Renal cortex interstitium (tissue), 11 donors: ENCODE results near the gene PC. TPM values are rescaled to one million over a fixed set of nuclear protein-coding genes. Genes with fewer than 3 reads are reported as not detected.
"Not testable (repeated sequence)": the region's sequence is repeated elsewhere in the genome, so short reads cannot be mapped to it uniquely, and the experiment has no call there.

ENCODE experiments used
- DNase-seq, 11 donors: peaks; one replicate each; pipeline ENCODE4 v3.0.0-alpha.2; 2013; ENCODE audit warnings: low read depth in 9 of 11, low spot score in 4 of 11; ENCODE audit errors: extremely low read depth in 1 of 11
- polyA plus RNA-seq, 3 donors: library from polyadenylated mRNA; unstranded; fragments of 120-200 nt; gene quantifications; one replicate each; pipeline ENCODE4 v1.2.1, GENCODE V29; 2013; ENCODE audit not compliant: insufficient read length in 3 of 3

Gene PC
- polyA plus RNA-seq, 3 donors: 39.6 to 53.8 (median 51.7) TPM

DNA sequence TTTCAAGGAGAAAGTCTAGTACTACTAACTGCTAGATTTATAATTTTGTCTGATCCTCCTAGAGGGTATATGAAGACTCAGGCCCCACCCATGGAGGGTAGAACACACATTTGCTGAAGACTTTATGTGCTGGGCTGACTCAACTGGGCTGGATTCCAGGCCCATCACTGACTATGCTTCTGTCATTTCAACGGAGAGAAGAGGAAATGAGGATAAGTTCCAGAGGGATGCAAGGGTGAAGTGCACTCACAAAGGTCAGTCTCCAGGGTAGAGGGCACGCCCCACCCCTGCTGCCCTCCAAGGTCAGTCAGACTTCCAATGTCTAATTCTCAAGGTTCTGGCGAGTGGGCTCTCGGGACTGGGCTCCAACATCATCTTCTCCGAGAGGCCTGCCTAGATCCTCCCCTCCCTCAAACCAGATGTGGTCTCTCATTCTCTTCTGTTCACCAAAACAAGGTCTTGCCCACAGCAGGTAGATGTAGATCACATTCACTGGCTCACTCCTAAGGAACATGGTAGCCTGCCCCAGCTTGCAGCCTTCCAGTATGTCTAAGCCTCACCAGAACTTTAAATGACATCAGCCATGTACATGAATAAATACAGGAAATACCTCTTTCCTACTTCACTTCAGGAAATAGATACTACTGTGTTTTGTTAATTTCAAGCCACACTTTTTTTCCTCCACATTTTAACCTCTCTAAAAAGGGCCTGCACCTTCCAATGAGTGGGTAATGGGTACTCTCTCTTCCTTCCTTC lies 9.7 kb upstream of the PC start:
- DNase-seq: no peak

DNA sequence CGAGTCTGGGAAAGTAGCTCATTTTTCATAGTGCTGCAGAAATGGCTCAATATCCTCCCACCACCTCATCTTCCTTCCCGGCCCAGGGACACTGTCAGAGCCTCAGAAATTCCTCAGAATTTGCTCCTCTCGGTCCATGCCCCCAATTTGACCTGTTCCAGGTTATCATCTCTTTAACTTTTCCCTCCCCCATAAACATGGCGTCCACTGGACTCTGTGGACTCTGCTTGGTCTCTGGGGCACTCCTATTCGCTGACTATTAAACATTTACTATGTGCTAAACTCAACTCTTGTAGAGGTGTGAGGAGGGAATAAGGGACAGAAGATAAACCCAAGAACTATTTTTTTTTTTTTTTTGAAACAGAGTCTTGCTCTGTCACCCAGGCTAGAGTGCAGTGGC lies 8.2 kb upstream of the PC start:
- DNase-seq: no peak

DNA sequence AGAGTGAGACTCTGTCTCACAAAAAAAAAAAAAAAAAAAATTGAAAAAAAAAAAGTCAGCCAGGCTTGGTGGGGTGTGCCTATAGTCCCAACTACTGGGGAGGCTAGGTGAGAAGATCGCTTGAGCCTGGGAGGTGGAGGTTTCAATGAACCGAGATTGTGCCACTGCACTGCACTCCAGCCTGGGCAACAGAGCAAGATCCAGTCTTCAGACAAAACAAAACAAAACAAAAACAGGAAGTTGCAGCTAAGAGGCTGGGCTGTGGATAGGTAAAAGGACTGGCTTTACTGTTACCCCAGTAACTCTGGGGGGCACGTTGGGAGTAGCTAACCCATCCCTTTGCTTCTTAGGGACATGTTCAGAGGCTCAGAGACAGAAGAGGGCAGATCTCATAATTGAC lies 6.3 kb upstream of the PC start:
- DNase-seq: no peak

GRCh38 chr11:66962801-66963200 lies 4.6 kb upstream of the PC start:
- no peak for DNase-seq

GRCh38 chr11:66962247-66962646 lies 4.1 kb upstream of the PC start:
- no peak for DNase-seq

- DNase-seq: not testable (repeated sequence)
Observed at GRCh38 chr11:66961691-66962213, 3.6 kb upstream of the PC start.

GRCh38 chr11:66958956-66959274 lies 732 bp upstream of the PC start:
- DNase-seq: no peak

- DNase-seq: peak in 1 of 11 donors; percentile 49
Observed at GRCh38 chr11:66957971-66958231, 282 bp downstream of the PC start.

GRCh38 chr11:66956689-66957290 lies 1.4 kb downstream of the PC start:
- peak in 1 of 11 donors; percentile 20 for DNase-seq

DNA sequence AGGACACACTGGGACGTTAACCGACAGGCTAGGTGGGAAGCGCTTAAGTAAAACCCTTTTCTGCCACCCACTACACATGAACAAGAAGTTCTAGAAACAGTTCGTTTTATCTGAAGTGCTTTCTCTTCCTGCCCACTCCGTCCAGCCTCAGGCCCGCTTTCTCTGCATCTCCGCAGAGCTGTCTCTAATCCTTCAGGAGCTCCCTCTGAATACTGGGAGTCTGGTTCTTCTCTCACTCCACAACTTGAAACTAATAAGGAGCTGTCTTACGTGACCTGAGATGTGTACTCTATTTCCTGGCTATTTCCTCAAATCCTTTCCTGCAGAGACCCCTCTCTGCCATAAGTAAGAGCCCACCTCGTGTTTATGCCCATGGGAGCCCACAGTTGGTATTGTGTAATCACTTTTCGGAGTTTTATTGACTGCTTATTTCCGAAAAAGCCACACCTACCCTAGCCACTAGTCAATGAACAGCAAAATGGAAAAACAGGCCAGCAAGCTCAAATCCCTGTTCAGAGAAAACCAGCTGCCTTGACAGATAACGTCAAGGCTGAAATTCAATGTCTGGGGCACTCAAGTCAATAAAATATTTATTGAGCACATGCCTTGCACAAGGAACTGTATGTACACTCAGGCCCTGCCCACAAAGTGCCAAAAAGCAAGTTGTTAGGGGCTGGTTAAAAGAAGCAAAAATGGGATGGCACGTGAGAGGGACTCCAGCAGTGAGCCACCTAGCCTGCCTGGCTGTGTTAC lies 4.9 kb downstream of the PC start:
- no peak for DNase-seq

GRCh38 chr11:66951927-66952337 lies 6.3 kb downstream of the PC start:
- no peak for DNase-seq

- DNase-seq: no peak
Observed at GRCh38 chr11:66951135-66951534, 7.0 kb downstream of the PC start.

GRCh38 chr11:66950112-66950535 lies 8.1 kb downstream of the PC start:
- peak in 1 of 11 donors; percentile 13 for DNase-seq

DNA sequence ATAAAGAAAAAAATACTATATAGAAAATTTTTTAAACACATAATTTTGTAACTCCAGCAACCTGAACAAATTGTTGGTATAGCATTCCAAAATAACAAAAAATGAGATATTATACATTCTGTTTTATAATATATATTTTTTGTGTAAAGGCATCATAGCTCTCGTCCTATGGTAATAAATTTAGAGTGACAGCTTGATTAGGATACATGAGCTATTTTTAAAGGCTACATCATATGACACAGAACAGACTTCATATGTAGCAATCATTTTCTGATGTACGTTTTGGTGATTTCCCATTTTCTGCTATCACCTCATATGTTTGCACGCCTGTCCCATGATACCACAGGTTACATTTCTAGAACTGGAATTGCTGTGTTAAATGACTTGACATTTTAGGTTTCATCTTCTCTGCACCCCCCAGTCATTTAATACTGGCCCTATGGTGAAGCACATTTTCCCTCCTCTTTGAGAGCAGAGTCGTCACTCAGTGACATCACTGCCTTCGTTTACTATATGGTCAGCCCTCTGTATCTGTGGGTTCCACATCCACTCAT lies 19.5 kb downstream of the PC start:
- no peak for DNase-seq

- no peak for DNase-seq
Observed at GRCh38 chr11:66937193-66937733, 20.9 kb downstream of the PC start.

DNA sequence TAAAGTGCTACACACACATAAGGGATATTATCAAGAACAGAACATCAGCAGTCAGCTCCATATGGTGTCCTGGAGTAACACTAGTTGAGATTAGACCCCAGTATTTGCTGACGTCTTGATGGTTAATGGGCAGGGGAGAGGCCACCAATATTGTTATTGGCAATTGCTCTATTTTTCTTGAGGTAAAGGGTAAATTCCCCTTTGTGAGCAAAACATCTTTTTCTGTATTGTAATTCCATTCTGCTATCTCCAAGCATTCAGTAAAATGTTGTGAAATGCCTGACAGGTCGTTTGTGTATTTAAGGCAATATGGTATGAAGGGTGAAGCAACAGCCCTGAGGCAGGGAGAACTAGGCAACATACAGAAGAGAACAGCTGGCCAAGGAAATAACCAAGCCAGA lies 21.9 kb downstream of the PC start:
- DNase-seq: no peak

DNA sequence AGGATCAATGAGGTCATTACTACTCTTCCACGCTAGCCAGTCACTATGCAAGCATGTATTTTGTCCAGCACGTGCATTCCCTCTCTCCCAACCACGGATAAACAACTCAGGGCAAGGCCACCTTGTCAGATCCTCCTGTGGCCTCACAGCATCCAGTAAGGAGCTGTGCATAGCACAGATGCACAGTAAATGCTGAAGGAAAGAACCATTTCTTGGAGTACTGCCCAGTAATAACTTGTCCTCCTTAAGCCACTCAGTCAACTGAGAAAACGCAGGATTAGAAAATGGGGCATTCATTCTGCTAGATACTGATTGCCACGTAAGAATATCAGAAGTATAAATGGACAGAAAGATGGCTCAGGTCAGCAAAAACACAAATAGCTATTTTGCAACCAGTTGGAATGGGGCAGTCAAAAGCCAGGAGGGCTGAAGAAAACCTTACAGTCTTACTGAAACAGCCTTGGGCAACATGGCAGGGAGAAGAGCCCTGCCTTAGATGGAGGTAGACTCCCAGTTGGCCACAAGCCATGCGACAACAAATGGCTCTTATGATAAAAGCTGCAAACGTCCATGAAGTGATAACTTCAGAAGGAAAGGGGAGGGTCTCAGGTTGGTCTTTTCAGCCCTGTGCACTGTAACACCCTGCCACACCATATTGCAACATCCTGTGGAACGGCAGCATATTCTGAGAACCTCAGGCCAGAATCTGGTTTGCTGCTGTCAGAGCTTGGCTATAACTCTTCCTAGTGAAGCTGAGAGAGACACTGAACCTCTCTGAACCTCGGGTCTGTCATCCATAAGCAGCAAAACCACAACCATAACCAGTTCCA lies 23.0 kb downstream of the PC start:
- DNase-seq: no peak

DNA sequence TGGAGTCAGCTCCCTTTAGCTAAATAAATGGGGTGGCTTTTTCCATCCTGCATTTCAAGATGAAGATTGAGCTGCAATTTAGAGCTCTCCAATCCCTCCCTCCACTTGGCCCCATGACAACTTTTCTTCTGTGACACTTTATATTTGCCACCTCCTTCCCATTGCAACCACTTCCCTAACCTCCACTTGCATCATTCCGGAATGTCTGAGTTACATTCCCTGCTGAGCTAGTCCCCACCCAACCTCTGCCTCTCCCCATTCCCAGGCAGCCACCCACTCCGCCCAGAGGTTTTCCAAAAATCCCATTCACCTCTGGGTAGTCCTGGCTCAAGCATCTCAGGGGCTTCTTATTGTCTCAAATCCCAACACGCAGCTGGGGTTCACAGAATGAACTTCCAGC lies 24.7 kb downstream of the PC start:
- no peak for DNase-seq

GRCh38 chr11:66932543-66932942 lies 25.6 kb downstream of the PC start:
- no peak for DNase-seq
